Measurements from ENCODE around the gene SUCNR1. TPM values are rescaled to one million over a fixed set of nuclear protein-coding genes. Genes with fewer than 3 reads are reported as not detected.
"Not testable (repeated sequence)": the region's sequence is repeated elsewhere in the genome, so short reads cannot be mapped to it uniquely, and the experiment has no call there.

SUCNR1 gene
- total RNA-seq, 2 donors from 2014 or later: 1.1 to 1.5 TPM

DNA sequence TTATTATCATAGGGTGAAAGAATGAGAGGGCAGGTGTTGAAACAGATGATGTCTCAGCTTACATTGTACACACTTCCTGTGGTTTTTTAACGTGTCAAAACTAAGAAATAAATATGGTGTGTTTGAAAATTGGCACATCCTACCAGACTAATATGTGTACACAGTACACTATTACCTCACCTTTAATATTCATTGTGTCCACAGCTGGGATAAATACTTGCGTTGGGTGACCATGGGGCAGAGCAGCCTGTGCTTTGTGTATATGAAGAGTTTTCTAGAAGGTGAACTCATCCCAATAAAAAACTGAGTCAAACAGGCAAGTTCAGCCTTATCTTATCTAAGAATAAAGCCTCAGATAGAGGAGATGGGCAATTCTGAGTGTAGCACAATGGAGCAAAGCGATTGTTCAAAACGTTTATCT, 17.3 kb downstream of the SUCNR1 start:
- H3K9me3 ChIP-seq: no peaks in the 10 kb centered on the region
- H3K4me1 ChIP-seq: no peaks in the 10 kb centered on the region
- no peaks in the 10 kb centered on the region for H3K36me3 ChIP-seq
- no peaks in the 10 kb centered on the region for H3K27me3 ChIP-seq
- no peak overlapping the region for H3K4me3 ChIP-seq
- TF ChIP-seq, protein P1, sequence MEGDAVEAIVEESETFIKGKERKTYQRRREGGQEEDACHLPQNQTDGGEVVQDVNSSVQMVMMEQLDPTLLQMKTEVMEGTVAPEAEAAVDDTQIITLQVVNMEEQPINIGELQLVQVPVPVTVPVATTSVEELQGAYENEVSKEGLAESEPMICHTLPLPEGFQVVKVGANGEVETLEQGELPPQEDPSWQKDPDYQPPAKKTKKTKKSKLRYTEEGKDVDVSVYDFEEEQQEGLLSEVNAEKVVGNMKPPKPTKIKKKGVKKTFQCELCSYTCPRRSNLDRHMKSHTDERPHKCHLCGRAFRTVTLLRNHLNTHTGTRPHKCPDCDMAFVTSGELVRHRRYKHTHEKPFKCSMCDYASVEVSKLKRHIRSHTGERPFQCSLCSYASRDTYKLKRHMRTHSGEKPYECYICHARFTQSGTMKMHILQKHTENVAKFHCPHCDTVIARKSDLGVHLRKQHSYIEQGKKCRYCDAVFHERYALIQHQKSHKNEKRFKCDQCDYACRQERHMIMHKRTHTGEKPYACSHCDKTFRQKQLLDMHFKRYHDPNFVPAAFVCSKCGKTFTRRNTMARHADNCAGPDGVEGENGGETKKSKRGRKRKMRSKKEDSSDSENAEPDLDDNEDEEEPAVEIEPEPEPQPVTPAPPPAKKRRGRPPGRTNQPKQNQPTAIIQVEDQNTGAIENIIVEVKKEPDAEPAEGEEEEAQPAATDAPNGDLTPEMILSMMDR (IDR thresholded peaks at IDR 0.05): no peak
- no peak overlapping the region for H3K27ac ChIP-seq
- DNase-seq (ENCODE audit: low spot score): no peak

DNA sequence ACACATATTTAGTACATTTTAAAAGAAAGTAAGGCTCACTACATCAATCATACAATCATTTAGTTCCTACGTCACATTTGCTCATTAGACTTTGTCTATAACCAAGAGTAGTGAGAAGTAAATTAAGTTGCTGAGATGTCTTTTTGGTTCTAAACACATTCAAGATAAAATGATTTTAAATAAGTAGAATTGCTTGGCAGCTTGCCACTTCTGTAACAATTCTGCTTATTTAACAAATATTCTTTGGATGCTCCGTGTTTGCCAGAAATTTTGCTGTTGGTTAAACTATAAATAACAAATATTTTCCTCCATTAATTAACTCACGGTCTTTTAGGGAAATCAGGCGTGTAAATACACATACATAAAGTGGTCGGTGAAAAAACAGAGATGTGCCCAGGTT, 18.3 kb downstream of the SUCNR1 start:
- H3K27ac ChIP-seq: no peak overlapping the region
- no peaks in the 10 kb centered on the region for H3K36me3 ChIP-seq
- no peaks in the 10 kb centered on the region for H3K4me1 ChIP-seq
- no peak for DNase-seq (ENCODE audit: low spot score)
- no peaks in the 10 kb centered on the region for H3K27me3 ChIP-seq
- TF ChIP-seq, protein P1 (IDR thresholded peaks at IDR 0.05): no peak
- H3K4me3 ChIP-seq: no peak overlapping the region
- H3K9me3 ChIP-seq: no peaks in the 10 kb centered on the region

DNA sequence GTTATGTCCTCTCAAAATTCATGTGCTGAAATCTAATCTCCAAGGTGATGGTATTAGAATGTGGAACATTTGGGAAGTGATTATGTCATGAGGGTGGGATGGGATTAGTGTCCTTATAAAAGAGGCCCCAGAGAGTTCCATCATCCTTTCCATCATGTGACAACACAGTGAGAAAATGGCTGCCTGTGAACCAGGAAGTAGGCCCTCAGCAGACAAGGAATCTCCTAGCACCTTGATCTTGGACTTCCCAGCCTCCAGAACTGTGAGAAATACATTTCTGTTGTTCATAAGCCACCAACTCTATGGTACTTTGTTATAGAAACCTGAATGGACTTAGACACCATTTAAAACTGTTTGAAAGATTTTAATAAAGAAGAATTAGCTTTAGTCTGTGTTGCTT, 20.8 kb downstream of the SUCNR1 start:
- H3K4me1 ChIP-seq: no peaks in the 10 kb centered on the region
- H3K4me3 ChIP-seq: no peak overlapping the region
- H3K9me3 ChIP-seq: no peaks in the 10 kb centered on the region
- H3K36me3 ChIP-seq: no peaks in the 10 kb centered on the region
- TF ChIP-seq, protein P1 (IDR thresholded peaks at IDR 0.05): no peak
- H3K27ac ChIP-seq: no peak overlapping the region
- no peaks in the 10 kb centered on the region for H3K27me3 ChIP-seq
- no peak for DNase-seq (ENCODE audit: low spot score)

DNA sequence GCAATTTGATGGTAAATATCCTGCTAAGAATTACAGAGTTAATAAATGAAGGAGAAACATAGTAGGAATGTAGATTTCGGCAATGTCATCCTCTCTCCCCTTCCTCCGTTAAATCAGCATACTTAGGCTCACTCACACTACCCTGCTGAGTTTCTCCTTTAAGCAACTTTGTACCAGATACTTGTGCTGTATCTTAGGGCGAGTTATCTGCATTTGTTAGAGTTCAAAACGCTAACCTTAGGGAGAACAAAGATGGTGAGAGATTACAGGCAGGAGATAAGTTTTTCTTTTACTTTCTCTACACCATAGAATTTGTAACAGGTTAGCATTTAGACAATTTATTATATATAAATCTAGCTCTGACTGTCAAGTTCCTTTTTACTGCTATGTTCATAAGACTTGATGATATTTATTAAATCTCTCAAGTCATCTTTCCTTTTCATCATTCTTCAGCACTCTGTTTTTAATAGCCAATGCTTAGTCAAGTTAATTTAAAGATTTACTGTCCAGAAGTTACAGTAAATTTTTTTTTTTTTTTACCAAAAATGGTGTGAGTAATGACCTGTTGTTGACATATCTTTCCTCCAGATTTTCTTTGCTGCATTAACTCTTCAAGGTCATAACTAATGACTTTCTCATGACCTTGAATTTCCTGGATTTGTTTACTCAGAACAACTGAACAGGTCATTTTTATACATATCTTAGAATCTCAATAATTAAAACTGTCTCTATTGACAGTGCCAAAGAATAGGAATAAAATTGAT, 22.2 kb downstream of the SUCNR1 start:
- no peak overlapping the region for H3K27ac ChIP-seq
- TF ChIP-seq, protein P1 (IDR thresholded peaks at IDR 0.05): no peak
- peaks cover 0 to 9% of the 10 kb centered on the region in 2 donors for H3K4me1 ChIP-seq
- DNase-seq (ENCODE audit: low spot score): no peak
- no peaks in the 10 kb centered on the region for H3K36me3 ChIP-seq
- no peaks in the 10 kb centered on the region for H3K9me3 ChIP-seq
- H3K4me3 ChIP-seq: no peak overlapping the region
- no peaks in the 10 kb centered on the region for H3K27me3 ChIP-seq

DNA sequence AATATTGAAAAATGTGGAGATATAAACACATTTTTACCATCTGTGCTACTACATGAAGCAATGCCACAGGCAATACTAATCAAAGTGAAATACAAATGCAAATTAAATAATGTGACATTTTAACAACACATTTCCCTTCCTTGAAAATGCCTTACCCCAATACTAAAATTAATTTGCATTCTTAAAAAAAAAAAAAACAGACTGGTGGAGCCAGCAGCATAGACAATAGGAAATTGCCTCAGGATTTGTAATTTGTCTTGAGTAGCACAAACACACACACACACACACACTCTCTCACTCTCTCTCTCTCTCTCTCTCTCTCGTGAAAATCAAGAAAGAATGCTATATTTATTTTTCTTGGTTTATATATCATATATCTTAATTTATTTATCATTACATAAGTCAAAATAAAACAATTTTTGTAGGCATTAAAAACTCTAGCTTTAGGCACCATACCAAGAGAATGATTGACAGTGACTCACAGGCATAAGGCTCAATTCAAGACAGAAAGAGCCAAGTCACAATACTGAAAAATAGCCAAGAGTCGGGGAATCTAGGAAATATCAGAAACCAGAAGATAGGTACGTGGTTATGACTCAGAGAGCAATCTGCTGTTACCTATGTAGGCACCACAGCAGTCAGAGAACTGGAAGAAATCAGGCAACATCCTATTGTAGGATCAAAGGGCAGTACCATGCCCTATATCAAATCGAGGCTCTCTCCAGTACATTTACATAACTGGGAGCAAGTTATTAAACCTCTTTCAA, 23.0 kb downstream of the SUCNR1 start:
- Histone ChIP-seq H3K27ac (no peak overlapping the region), H3K4me3 (no peak overlapping the region), H3K36me3 (no peaks in the 10 kb centered on the region), H3K27me3 (no peaks in the 10 kb centered on the region), H3K9me3 (no peaks in the 10 kb centered on the region), H3K4me1 (peaks cover 0 to 17% of the 10 kb centered on the region in 2 donors)
- DNase-seq (ENCODE audit: low spot score): no peak
- TF ChIP-seq, protein P1 (IDR thresholded peaks at IDR 0.05): no peak

DNA sequence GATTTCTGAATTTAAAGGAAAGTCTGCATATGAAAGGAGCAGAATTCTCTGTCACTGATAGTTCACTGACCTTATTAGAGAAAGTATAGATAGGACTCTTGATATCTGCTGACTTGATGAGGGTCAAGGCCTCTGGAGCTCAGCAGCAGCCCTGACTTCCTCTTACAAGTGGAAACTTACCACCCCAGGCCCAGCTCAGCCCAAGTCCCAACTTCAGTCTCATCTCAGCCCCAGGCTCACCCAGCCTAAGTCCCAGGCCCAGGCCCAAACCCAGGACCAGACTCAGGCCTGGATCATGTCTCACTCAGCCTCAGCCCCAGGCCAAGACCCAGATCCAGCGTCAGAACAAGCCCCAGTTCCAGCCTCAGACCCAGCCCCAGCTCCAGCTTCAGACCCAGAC, 24.7 kb downstream of the SUCNR1 start:
- not testable (repeated sequence) for H3K27me3 ChIP-seq; H3K9me3 ChIP-seq; H3K36me3 ChIP-seq; H3K4me3 ChIP-seq; H3K27ac ChIP-seq; DNase-seq (ENCODE audit: low spot score)
- peaks cover 0 to 34% of the 10 kb centered on the region in 2 donors for H3K4me1 ChIP-seq

DNA sequence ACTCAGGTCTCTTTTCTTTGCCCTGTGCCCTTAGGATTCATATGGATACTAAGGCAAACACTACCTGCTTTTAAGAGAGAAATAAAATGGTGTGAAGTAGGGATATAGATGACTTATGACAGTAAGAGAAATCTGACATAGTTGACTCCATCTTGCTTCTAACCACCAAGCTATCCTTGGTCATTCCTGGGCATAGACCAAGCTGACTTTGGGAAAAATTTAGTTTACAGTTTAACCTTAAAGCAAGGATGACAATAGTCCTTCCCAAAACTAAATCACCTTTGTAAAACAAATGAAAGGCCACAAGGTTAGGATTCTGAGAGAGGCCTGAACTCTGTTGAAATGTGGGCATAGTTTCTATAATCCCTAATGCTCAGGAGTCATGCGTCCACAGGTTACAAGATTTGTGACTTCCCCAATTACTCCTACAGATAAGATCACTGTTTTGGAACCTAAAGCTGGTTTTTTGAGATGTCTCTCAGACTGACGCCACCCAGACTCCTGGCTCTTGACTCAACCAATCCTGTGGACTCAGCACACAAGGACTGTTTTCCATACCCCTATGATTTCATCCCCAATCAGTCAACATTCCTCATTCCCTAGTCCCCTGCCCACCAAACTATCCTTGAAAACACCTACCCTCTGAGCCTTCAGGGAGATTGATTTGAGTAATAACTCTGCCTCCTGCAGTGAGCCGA, 25.3 kb downstream of the SUCNR1 start:
- DNase-seq (ENCODE audit: low spot score); H3K27me3 ChIP-seq; H3K36me3 ChIP-seq; H3K27ac ChIP-seq; H3K4me3 ChIP-seq; H3K9me3 ChIP-seq: not testable (repeated sequence)
- H3K4me1 ChIP-seq: peaks cover 0 to 40% of the 10 kb centered on the region in 2 donors

All from right atrium auricular region (tissue), 2 donors.